GM23338 (cell line): ENCODE results near the gene DUOX1. TPM values are rescaled to one million over a fixed set of nuclear protein-coding genes. Genes with fewer than 3 reads are reported as not detected.

Source experiments
- ATAC-seq: fragments of 200-7000 bp; cut with Tn5 transposase; 3 replicates; pipeline ENCODE4 v1.9.1; 2020
- DNase-seq: peaks from one replicate; pipeline ENCODE4 v3.0.0-alpha.2; 2015; ENCODE audit warnings: low spot score
- H2AFZ ChIP-seq: fragments of 200-600 bp; sonication (generic); 2 replicates; pipeline ENCODE4 v1.8.0; 2016; ENCODE audit warnings: antibody characterized with exemption, mild to moderate bottlenecking, moderate library complexity
- H3F3A ChIP-seq: fragments of 200-600 bp; sonication (generic); replicated peaks from 2 replicates; pipeline ENCODE4 v1.8.0; 2017; ENCODE audit warnings: antibody characterized with exemption, mixed run types, low read depth
- H3K27ac ChIP-seq: fragments of 200-600 bp; sonication (generic); 2 replicates; pipeline ENCODE4 v1.6.1; 2016; ENCODE audit warnings: low read depth
- H3K27me3 ChIP-seq: fragments of 200-600 bp; sonication (generic); 2 replicates; pipeline ENCODE4 v1.8.0; 2016; ENCODE audit warnings: mild to moderate bottlenecking, mixed run types, moderate library complexity; ENCODE audit not compliant: insufficient read depth
- H3K36me3 ChIP-seq: fragments of 200-600 bp; sonication (generic); 2 replicates; pipeline ENCODE4 v1.8.0; 2016; ENCODE audit warnings: mild to moderate bottlenecking; ENCODE audit not compliant: insufficient read depth
- H3K4me1 ChIP-seq: fragments of 200-600 bp; sonication (generic); 2 replicates; pipeline ENCODE4 v1.8.0; 2016; ENCODE audit warnings: mild to moderate bottlenecking, moderate library complexity; ENCODE audit not compliant: insufficient read depth
- H3K4me2 ChIP-seq: fragments of 200-600 bp; sonication (generic); 2 replicates; pipeline ENCODE4 v1.7.1; 2017; ENCODE audit warnings: mixed run types
- H3K4me3 ChIP-seq: fragments of 200-600 bp; sonication (generic); 2 replicates; pipeline ENCODE4 v1.6.1; 2016; ENCODE audit warnings: mixed run types
- H3K79me2 ChIP-seq: fragments of 200-600 bp; sonication (generic); replicated peaks from 2 replicates; pipeline ENCODE4 v1.8.0; 2017; ENCODE audit warnings: mild to moderate bottlenecking; ENCODE audit not compliant: insufficient read depth
- H3K9me2 ChIP-seq: fragments of 200-600 bp; sonication (generic); 2 replicates; pipeline ENCODE4 v1.8.0; 2017; ENCODE audit not compliant: insufficient read depth
- H4K20me1 ChIP-seq: fragments of 200-600 bp; sonication (generic); replicated peaks from 2 replicates; pipeline ENCODE4 v1.8.0; 2017; ENCODE audit warnings: mild to moderate bottlenecking; ENCODE audit not compliant: insufficient read depth
- H3K27ac Mint-ChIP-seq: 2 replicates; pipeline ENCODE4 v1.8.0; 2020; ENCODE audit warnings: inconsistent platforms, mild to moderate bottlenecking, moderate library complexity, mixed read lengths
- H3K27me3 Mint-ChIP-seq: 3 replicates; pipeline ENCODE4 v1.8.0; 2022; ENCODE audit warnings: low read depth, mild to moderate bottlenecking, moderate library complexity, mixed read lengths, inconsistent platforms; ENCODE audit not compliant: insufficient read depth, poor library complexity
- H3K36me3 Mint-ChIP-seq: 3 replicates; pipeline ENCODE4 v1.8.0; 2021; ENCODE audit warnings: low read depth, mild to moderate bottlenecking, inconsistent platforms, moderate library complexity, mixed read lengths
- H3K4me1 Mint-ChIP-seq: 3 replicates; pipeline ENCODE4 v1.8.0; 2020; ENCODE audit warnings: mild to moderate bottlenecking, inconsistent platforms, mixed read lengths
- H3K4me3 Mint-ChIP-seq: 3 replicates; pipeline ENCODE4 v1.8.0; 2021; ENCODE audit warnings: moderate library complexity, mild to moderate bottlenecking, inconsistent platforms, mixed read lengths
- H3K9me3 Mint-ChIP-seq: 3 replicates; pipeline ENCODE4 v1.8.0; 2020; ENCODE audit warnings: moderate library complexity, mild to moderate bottlenecking, inconsistent platforms, mixed read lengths
- CREB1 ChIP-seq: fragments of 250-450 bp; sonication (Bioruptor Pico); IDR thresholded peaks from 2 replicates; pipeline ENCODE4 v1.5.0; 2020; ENCODE audit warnings: low read depth, mild to moderate bottlenecking, moderate library complexity
- EZH2 ChIP-seq: fragments of 200-600 bp; sonication (generic); IDR thresholded peaks from one replicate; pipeline ENCODE4 v1.8.0; 2017; ENCODE audit warnings: antibody characterized with exemption, mild to moderate bottlenecking, low read depth; ENCODE audit not compliant: unreplicated experiment
- EZH2phosphoT487 ChIP-seq: fragments of 200-600 bp; sonication (generic); IDR thresholded peaks from one replicate; pipeline ENCODE4 v1.8.1; 2018; ENCODE audit warnings: antibody characterized with exemption; ENCODE audit not compliant: unreplicated experiment
- JUNB ChIP-seq: IDR thresholded peaks from one replicate; pipeline ENCODE4 v1.6.1; 2016; ENCODE audit warnings: antibody characterized with exemption; ENCODE audit not compliant: unreplicated experiment
- POLR2AphosphoS5 ChIP-seq: IDR thresholded peaks from 2 replicates; pipeline ENCODE4 v1.6.1; 2016; ENCODE audit warnings: antibody characterized with exemption, low read depth
- STAT1 ChIP-seq: IDR thresholded peaks from one replicate; pipeline ENCODE4 v1.6.1; 2016; ENCODE audit warnings: antibody characterized with exemption; ENCODE audit not compliant: unreplicated experiment
- ZNF114 ChIP-seq: fragments of 250-450 bp; sonication (Bioruptor Pico); IDR thresholded peaks from 2 replicates; pipeline ENCODE4 v1.5.0; 2020; ENCODE audit warnings: mild to moderate bottlenecking, moderate library complexity
- ZNF331 ChIP-seq: fragments of 250-450 bp; sonication (Bioruptor Pico); IDR thresholded peaks from 2 replicates; pipeline ENCODE4 v1.5.0; 2020; ENCODE audit warnings: low read depth, mild to moderate bottlenecking, moderate library complexity
- polyA plus RNA-seq: library from polyadenylated mRNA; unstranded; fragments of >200 nt; fragmentation: Nextera tagmentation; extraction: Ambion mirVana; gene quantifications from 2 replicates; pipeline ENCODE4 v1.2.1, GENCODE V29; 2016
- total RNA-seq: library from RNA; depleted of rRNA; stranded (reverse); fragments of >200 nt; shearing (Covaris generic); gene quantifications from 2 replicates; pipeline ENCODE4 v1.2.3, GENCODE V29; 2014
- TF ChIP-seq, protein P1 (sequence below): fragments of 250-450 bp; sonication (Bioruptor Pico); IDR thresholded peaks from 2 replicates; pipeline ENCODE4 v1.5.0; 2020; ENCODE audit warnings: mild to moderate bottlenecking, moderate library complexity
- TF ChIP-seq, protein P2 (sequence below): IDR thresholded peaks from one replicate; pipeline ENCODE4 v1.6.1; 2018; ENCODE audit warnings: antibody characterized with exemption; ENCODE audit not compliant: unreplicated experiment
- TF ChIP-seq, protein P3 (sequence below): IDR thresholded peaks from 2 replicates; pipeline ENCODE4 v1.6.1; 2016; ENCODE audit warnings: antibody characterized with exemption
- TF ChIP-seq, protein P4 (sequence below), 2 experiments: fragments of 200-600 bp in 1 of 2; sonication (generic) in 1 of 2; conservative IDR thresholded peaks; 2 replicates each; pipeline versions ENCODE4 v1.5.1 to v1.6.1; 2016 to 2017; ENCODE audit warnings: antibody characterized with exemption in 2 of 2, low read depth in 2 of 2, mild to moderate bottlenecking in 2 of 2, moderate library complexity in 1 of 2

Gene DUOX1
- total and polyA plus RNA-seq, 2 experiments from 2014 or later, result 0.69 to 0.73 TPM

DNA sequence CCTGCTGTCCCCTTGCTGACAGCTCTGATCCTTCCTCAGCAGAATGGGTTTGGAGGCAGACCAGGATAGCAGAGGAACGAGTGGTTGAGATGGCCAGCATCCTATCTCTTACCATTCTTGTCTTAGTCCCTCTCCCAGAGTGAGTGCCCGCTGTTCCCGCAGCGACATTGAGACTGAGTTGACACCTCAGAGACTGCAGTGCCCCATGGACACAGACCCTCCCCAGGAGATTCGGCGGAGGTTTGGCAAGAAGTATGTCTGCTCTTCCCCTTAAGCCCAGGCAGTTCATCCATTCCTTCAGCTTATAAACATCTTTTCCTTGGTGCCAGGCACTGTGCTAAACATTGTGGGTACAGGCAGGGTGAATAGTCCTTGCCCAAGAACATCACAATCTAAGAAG lies 21.2 kb downstream of the DUOX1 start:
- no peaks in the 10 kb centered on the region for H3K9me2 ChIP-seq
- TF ChIP-seq, protein P1, sequence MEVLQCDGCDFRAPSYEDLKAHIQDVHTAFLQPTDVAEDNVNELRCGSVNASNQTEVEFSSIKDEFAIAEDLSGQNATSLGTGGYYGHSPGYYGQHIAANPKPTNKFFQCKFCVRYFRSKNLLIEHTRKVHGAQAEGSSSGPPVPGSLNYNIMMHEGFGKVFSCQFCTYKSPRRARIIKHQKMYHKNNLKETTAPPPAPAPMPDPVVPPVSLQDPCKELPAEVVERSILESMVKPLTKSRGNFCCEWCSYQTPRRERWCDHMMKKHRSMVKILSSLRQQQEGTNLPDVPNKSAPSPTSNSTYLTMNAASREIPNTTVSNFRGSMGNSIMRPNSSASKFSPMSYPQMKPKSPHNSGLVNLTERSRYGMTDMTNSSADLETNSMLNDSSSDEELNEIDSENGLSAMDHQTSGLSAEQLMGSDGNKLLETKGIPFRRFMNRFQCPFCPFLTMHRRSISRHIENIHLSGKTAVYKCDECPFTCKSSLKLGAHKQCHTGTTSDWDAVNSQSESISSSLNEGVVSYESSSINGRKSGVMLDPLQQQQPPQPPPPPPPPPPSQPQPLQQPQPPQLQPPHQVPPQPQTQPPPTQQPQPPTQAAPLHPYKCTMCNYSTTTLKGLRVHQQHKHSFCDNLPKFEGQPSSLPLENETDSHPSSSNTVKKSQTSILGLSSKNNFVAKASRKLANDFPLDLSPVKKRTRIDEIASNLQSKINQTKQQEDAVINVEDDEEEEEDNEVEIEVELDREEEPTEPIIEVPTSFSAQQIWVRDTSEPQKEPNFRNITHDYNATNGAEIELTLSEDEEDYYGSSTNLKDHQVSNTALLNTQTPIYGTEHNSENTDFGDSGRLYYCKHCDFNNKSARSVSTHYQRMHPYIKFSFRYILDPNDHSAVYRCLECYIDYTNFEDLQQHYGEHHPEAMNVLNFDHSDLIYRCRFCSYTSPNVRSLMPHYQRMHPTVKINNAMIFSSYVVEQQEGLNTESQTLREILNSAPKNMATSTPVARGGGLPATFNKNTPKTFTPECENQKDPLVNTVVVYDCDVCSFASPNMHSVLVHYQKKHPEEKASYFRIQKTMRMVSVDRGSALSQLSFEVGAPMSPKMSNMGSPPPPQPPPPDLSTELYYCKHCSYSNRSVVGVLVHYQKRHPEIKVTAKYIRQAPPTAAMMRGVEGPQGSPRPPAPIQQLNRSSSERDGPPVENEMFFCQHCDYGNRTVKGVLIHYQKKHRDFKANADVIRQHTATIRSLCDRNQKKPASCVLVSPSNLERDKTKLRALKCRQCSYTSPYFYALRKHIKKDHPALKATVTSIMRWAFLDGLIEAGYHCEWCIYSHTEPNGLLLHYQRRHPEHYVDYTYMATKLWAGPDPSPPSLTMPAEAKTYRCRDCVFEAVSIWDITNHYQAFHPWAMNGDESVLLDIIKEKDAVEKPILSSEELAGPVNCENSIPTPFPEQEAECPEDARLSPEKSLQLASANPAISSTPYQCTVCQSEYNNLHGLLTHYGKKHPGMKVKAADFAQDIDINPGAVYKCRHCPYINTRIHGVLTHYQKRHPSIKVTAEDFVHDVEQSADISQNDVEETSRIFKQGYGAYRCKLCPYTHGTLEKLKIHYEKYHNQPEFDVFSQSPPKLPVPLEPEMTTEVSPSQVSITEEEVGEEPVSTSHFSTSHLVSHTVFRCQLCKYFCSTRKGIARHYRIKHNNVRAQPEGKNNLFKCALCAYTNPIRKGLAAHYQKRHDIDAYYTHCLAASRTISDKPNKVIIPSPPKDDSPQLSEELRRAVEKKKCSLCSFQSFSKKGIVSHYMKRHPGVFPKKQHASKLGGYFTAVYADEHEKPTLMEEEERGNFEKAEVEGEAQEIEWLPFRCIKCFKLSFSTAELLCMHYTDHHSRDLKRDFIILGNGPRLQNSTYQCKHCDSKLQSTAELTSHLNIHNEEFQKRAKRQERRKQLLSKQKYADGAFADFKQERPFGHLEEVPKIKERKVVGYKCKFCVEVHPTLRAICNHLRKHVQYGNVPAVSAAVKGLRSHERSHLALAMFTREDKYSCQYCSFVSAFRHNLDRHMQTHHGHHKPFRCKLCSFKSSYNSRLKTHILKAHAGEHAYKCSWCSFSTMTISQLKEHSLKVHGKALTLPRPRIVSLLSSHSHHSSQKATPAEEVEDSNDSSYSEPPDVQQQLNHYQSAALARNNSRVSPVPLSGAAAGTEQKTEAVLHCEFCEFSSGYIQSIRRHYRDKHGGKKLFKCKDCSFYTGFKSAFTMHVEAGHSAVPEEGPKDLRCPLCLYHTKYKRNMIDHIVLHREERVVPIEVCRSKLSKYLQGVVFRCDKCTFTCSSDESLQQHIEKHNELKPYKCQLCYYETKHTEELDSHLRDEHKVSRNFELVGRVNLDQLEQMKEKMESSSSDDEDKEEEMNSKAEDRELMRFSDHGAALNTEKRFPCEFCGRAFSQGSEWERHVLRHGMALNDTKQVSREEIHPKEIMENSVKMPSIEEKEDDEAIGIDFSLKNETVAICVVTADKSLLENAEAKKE (CRISPR knock-in tag), result no peak
- TF ChIP-seq POLR2AphosphoS5 (no peak), STAT1 (no peak), EZH2 (no peak), ZNF331 (CRISPR knock-in tag) (no peak), JUNB (no peak), EZH2phosphoT487 (no peak), CREB1 (CRISPR knock-in tag) (no peak), ZNF114 (CRISPR knock-in tag) (no peak)
- TF ChIP-seq, protein P2, sequence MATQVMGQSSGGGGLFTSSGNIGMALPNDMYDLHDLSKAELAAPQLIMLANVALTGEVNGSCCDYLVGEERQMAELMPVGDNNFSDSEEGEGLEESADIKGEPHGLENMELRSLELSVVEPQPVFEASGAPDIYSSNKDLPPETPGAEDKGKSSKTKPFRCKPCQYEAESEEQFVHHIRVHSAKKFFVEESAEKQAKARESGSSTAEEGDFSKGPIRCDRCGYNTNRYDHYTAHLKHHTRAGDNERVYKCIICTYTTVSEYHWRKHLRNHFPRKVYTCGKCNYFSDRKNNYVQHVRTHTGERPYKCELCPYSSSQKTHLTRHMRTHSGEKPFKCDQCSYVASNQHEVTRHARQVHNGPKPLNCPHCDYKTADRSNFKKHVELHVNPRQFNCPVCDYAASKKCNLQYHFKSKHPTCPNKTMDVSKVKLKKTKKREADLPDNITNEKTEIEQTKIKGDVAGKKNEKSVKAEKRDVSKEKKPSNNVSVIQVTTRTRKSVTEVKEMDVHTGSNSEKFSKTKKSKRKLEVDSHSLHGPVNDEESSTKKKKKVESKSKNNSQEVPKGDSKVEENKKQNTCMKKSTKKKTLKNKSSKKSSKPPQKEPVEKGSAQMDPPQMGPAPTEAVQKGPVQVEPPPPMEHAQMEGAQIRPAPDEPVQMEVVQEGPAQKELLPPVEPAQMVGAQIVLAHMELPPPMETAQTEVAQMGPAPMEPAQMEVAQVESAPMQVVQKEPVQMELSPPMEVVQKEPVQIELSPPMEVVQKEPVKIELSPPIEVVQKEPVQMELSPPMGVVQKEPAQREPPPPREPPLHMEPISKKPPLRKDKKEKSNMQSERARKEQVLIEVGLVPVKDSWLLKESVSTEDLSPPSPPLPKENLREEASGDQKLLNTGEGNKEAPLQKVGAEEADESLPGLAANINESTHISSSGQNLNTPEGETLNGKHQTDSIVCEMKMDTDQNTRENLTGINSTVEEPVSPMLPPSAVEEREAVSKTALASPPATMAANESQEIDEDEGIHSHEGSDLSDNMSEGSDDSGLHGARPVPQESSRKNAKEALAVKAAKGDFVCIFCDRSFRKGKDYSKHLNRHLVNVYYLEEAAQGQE, result no peak
- TF ChIP-seq, protein P3, sequence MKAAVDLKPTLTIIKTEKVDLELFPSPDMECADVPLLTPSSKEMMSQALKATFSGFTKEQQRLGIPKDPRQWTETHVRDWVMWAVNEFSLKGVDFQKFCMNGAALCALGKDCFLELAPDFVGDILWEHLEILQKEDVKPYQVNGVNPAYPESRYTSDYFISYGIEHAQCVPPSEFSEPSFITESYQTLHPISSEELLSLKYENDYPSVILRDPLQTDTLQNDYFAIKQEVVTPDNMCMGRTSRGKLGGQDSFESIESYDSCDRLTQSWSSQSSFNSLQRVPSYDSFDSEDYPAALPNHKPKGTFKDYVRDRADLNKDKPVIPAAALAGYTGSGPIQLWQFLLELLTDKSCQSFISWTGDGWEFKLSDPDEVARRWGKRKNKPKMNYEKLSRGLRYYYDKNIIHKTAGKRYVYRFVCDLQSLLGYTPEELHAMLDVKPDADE, result no peak
- TF ChIP-seq, protein P4, sequence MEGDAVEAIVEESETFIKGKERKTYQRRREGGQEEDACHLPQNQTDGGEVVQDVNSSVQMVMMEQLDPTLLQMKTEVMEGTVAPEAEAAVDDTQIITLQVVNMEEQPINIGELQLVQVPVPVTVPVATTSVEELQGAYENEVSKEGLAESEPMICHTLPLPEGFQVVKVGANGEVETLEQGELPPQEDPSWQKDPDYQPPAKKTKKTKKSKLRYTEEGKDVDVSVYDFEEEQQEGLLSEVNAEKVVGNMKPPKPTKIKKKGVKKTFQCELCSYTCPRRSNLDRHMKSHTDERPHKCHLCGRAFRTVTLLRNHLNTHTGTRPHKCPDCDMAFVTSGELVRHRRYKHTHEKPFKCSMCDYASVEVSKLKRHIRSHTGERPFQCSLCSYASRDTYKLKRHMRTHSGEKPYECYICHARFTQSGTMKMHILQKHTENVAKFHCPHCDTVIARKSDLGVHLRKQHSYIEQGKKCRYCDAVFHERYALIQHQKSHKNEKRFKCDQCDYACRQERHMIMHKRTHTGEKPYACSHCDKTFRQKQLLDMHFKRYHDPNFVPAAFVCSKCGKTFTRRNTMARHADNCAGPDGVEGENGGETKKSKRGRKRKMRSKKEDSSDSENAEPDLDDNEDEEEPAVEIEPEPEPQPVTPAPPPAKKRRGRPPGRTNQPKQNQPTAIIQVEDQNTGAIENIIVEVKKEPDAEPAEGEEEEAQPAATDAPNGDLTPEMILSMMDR (conservative IDR thresholded peaks at IDR 0.05; ENCODE audit: low read depth in 2 of 2), result no peak
- no peaks in the 10 kb centered on the region for H3K36me3 ChIP-seq
- H3K4me3 ChIP-seq, result no peak overlapping the region
- no peaks in the 10 kb centered on the region for H3K4me1 ChIP-seq
- H3K36me3 Mint-ChIP-seq, result no peaks in the 10 kb centered on the region
- H3F3A ChIP-seq, result no peaks in the 10 kb centered on the region
- H2AFZ ChIP-seq, result no peak overlapping the region
- H3K27ac ChIP-seq, result no peak overlapping the region
- no peaks in the 10 kb centered on the region for H4K20me1 ChIP-seq
- H3K27me3 ChIP-seq, result no peaks in the 10 kb centered on the region
- H3K27me3 Mint-ChIP-seq, result peaks cover 2% of the 10 kb centered on the region
- H3K4me1 Mint-ChIP-seq, result peaks cover 5% of the 10 kb centered on the region; the same call in 1 of the 3 replicates
- no peaks in the 10 kb centered on the region for H3K9me3 Mint-ChIP-seq
- no peaks in the 10 kb centered on the region for H3K79me2 ChIP-seq
- DNase-seq (no peak), ATAC-seq (no peak)
- no peak overlapping the region for H3K27ac Mint-ChIP-seq
- no peak overlapping the region for H3K4me3 Mint-ChIP-seq
- H3K4me2 ChIP-seq, result no peak overlapping the region
